Measurements from ENCODE around the gene UGT8.

DNA sequence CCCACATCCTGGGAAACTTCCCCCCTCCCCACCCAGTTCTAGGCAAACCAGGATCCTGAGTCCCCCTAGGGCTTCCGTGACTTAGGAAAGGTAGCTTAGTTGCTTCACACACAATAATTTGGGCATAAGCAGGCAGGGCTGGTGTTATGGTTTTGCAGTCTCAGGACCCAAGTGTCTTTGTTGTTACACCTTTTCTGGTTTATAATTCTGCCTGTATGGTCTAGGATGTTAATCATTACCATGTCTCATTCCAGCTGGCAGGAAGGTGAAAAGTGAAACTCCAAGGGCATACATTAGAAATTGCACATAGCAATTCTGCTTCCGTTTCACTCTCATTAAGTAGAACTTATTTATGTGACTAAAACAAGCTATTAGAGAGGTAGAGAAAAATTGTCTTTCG lies 16.8 kb downstream of the UGT8 start:
- TF ChIP-seq, protein P1, sequence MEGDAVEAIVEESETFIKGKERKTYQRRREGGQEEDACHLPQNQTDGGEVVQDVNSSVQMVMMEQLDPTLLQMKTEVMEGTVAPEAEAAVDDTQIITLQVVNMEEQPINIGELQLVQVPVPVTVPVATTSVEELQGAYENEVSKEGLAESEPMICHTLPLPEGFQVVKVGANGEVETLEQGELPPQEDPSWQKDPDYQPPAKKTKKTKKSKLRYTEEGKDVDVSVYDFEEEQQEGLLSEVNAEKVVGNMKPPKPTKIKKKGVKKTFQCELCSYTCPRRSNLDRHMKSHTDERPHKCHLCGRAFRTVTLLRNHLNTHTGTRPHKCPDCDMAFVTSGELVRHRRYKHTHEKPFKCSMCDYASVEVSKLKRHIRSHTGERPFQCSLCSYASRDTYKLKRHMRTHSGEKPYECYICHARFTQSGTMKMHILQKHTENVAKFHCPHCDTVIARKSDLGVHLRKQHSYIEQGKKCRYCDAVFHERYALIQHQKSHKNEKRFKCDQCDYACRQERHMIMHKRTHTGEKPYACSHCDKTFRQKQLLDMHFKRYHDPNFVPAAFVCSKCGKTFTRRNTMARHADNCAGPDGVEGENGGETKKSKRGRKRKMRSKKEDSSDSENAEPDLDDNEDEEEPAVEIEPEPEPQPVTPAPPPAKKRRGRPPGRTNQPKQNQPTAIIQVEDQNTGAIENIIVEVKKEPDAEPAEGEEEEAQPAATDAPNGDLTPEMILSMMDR (conservative IDR thresholded peaks at IDR 0.05): no peak
- TF ChIP-seq EZH2 (IDR thresholded peaks at IDR 0.05; ENCODE audit: low read depth): no peak
